GM18858 (cell line): ENCODE data around the gene GMFB.

Experiments used
- ATAC-seq: cut with Tn5 transposase; IDR thresholded peaks from one replicate; pipeline ENCODE4 v1.9.1; 2021; ENCODE audit not compliant: unreplicated experiment

The GMFB gene

DNA sequence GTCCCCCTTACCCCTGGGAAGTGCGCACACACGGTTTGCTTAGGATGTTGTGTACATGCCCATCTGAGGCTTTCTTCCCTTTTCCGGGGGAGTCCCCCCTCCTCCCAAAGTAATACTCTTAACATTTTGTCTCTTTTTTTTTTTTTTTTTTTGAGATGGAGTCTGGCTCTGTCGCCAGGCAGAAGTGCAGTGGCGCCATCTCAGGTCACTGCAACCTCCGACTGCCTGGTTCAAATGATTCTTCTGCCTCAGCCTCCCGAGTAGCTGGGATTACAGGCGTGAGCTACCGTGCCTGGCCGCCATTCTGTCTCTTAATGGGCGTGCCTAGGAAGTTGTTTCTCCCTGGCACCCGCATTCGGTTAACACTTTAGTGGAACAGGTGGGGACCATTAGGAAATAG, 4.5 kb upstream of the GMFB start:
- no peak for ATAC-seq

DNA sequence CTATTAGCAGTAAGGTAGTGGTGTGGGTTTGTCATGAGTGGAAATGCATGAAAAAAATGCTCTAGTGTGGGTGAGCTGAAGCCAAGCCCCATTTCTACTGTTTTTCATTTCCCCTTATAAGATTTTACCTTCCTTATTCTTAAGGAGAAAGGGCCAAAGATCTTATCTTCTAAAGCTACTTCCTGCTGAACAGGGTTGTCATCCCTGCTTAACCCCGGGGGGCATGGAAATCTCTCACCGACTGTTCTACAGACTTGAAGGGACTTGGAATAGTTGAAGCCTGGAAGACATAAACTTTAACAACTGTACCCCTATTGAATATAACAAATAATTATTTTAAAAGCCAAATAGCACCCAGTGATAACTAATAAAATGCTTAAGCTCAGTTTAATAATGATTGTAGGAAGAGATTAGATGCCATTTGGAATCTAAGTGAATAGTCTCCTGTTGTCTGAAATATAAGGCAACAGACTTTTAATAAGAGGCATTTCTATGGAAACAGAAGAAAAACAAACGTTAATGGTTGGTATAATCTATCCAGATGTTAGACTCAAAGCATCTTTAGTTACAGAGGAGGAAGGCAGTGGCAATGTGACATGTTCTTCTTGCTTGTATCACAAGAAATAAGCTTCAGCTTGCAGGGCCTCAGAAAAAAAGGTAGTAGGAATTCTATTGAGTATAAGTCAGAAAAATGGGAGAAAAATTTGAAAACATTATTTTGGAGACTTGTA, 1.8 kb upstream of the GMFB start:
- no peak for ATAC-seq

DNA sequence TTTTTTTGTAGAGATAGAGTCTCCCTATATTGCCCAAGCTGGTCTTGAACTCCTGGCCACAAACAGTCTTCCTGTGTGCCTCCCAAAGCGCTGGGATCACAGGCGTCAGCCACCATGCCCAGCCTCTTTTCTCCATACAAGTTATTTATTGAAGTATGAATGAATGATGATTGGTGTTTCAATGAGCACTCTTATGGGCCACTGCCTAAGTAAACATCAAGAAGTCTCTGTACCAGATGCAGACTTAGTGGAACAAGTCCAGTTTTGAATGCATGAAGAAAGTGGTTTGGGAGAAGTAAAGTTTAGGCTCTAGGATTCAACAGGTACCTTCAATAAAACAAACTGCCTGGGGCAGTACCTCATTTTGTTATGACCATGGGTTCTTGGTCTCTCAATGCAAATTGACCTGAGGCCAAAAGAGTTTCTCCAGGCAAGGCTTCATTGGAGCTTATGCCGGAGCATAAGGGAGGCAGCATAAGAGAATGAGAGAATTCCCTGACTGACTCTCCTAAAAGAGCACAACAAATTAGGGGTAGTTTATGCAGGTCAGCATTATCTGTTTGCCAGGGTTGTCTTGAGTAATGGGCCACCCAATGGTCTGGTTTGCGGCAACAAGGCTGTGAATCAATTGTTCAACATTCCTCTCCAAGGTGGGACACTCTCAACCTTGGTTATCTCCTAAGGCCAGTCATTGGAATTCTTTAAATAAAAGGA, 1.1 kb upstream of the GMFB start:
- ATAC-seq = no peak

DNA sequence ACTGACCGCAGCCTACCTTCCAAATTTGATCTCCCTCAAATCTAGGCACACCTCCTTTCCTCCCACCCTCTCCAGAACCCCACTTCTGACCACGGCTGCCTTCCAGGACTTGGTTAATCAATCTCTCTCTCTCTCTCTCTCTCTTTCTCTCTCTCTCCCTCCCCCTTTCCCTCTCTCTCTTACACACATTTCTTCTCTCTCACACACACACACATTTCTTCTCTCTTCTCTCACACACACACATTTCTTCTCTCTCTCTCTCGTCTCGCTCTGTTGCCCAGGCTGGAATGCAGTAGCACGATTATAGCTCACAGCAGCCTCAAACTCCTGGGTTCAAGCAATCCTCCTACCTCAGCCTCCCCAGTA, 521 bp upstream of the GMFB start:
- ATAC-seq = no peak

DNA sequence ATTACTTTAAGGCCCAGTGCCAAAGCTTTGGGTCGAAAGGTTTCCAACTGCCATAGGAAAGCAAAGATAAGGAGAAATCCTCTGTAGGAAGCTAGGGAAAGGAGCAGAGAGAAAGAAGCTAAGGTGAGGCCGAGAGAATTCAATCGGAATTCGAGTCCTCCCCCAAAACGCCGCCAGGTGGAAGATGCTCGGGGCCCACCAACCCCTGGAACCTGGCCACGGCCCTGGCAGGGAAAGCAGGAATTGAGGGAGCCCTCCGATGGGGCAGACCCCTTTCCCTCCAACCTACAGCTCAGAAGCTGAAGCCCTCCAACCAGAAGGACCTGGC, 498 bp downstream of the GMFB start:
- no peak for ATAC-seq

DNA sequence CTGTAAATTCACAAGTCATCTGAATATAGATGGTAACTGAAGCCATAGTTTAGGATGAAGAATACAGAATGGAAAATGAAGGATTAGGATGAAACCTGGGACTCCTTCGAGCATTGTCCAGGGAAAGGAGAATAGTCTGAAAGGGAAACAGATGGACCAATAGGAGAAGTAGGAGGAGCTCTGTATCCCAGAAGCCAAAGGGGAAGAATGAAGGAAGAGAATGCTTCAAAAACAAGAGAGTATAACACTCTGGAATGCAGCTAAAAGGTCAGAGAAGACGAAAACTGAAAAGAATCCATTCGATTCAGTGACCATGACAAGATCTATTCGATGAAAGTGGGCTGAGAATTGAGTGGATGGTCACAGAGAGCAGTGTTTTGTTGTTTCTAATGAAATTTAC, 1.0 kb downstream of the GMFB start:
- no peak for ATAC-seq

DNA sequence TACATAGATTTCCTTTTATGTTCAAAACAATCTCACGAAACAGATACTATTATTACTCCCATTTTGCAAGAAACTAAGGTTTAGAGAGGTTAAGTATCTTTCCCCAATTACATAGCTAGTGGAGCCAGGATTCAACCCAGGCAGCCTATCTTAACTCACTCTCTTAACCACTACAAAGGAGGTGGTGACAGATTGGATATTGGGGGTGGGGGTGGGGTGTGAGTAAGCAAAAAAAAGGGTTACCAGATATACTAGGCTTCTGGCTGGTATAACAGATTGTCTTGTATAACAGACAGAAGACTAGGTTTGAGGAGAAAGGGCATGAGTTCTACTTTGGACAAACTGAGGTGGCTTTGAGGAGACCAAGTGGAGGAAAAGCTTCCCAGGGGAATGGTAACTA, 2.1 kb downstream of the GMFB start:
- ATAC-seq = no peak

DNA sequence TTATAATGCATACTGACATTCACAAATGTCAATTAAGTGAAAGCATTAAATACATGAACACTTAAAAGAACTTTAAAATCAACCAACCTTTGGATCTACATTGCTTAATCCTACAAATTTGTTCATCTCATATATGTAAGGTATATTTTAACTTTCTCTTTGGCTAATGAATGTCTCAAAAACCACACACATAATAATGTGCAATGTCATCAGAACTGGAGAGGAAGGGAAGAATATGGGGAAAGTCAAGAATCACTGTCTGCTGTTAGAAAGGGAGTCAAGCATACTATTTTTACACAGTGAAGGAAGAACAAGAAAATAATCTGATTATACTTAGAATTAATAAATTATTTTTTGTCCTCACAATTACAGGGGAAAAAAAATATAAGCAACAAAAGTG, 4.9 kb downstream of the GMFB start:
- ATAC-seq = no peak

DNA sequence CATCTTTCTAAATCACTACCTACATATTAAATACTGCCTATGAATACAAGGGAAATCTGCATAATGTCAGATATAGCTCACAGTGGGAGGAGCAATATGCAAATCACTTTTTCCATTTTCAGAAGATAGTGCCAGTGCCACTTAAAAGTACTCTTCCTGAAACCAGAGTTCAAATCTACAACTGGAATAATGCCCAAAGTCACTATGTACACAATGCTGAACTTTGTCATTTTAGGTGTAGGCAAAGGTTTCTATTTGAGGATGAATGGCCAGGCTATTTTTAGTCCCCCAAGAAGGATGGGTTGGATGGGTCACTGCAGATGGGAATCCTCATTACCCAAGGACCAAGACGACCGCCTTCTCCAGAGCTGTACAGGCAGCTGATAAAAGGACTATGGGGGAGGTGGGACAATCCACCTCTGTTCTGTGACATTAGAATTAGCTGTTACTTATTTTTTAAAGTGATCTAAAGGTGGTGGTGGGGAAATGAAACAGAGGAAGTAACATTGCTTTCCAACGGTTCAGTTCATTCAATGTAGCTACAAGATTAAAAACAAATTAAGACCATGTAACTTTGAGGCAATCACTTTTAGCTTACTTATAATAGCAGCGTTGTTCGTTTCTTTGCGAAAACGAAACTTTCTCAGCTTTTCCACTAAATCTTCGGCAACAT, 5.6 kb downstream of the GMFB start:
- ATAC-seq = no peak

DNA sequence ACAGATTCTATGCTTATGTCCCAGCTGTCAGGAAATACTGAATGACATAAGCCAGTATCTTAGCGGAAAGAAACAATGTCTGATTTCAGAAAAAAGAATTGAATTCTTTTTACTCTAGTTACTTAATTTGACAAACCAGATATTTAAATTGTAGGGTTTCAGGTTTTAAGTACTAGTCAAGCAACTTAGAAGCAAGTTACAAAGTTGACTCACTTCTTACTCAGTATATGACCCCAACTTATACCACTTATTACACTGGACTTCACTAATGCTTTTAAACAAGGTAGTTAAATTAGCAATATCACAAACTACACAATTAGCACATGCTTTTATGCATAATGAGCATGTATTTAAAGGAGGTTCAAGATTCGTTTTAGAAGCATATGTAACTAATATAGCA, 7.1 kb downstream of the GMFB start:
- no peak for ATAC-seq

DNA sequence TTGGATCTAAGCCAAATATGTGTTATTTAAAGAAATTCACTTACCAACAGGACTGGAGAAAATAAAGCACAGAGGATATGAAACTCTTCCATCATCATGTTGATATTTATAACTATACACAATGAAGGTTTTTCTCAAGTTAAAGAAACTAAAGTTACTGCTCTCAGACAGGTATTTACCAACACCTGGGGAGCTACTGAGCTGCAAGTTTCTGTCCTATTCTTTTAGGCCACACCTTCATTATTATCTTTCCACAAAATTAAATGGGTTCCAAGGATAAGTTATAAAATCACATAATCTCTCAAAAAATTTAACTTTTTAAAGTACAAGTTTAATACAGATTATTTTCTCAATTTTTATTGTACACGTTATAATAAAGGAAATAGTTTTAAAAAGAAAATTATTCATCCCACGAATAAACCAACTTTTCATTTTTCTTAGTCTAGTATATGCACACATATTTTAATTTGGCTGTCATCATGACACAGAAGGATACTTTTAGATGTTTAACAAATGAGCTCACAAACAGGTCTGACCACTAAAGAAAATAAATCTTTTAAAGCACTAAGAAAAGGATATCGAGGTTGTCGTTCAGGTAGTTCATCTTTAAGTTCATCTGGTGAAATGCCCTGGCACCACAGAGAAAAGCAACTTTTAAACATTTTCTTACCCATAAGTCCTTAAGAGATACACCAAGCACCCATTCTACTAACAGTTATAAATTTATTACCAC, 7.8 kb downstream of the GMFB start:
- ATAC-seq = no peak

DNA sequence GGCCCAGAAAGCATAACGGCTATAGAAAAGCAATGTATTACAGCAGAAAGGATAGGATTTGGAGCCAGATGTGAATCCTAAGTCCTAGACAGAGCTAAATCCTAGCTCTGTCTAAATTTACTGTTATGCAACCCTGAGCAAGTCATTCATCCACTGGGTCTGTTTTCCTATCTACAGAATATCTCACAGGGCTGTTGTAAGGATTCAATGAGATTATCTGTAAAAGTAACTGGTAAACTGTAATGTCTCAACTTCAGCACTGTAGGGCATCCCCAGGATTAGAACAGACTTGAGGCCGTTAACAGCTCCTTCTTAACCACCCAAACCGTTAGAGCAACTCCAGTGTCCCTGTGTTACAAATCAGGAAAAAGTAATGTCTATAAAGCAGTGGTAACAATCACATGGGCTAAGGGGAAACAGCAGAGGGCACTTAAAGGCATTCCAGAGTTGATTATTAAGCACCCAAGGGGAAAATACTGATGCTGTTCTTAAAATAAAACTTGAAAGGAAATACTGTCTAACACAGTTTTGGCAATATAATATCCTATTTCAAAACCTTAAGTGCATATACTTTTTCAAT, 10.1 kb downstream of the GMFB start:
- no peak for ATAC-seq

DNA sequence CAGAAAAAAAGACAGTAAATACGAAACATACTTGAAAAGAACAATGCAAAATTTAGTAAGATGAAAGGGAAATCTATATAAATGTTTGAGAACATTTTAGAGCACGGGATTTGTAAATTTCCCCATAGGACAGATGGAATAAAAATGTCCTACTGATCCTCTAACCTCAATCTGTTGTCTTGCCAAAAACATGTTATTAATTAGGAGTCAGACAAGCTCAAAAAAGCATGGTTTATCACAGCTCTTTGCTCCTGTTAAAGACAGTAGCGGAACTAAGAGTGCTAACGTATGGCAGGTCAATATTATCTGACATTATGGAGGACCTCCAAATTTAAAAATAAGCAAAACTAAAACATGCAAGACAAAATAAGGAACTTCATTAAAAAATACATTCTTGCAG, 12.9 kb downstream of the GMFB start:
- ATAC-seq = no peak

DNA sequence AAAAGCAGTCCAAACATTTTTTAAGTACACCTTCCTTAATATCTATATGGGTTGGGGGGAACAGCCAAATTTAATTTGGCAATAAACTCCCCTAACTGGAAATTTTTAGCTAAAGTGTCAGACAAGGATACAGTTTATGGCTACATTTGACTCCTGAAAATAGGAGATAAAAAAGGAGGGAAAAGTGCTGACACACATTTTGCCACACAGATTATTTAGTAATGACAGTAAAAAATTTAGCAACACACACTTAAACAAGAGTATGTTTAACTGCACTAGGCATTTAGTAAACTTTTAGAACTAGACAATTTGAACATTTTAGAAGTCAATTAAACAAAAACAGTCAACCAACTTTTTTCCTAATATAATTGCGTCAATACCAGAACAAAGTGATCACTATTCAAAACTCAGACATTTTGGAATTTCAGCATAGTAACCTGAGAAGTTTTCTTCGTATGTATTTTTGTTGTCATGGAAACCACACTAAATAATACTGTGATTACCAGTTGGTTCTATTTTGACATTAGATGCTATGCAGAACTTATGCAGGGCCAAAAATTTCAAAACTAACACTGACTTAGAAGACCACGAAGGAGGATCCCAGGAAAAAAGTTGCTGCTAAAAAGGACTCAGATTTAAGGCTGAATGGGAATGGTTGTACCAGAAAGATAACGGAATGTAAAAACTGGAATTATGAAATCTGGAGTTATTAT, 13.4 kb downstream of the GMFB start:
- ATAC-seq = no peak

DNA sequence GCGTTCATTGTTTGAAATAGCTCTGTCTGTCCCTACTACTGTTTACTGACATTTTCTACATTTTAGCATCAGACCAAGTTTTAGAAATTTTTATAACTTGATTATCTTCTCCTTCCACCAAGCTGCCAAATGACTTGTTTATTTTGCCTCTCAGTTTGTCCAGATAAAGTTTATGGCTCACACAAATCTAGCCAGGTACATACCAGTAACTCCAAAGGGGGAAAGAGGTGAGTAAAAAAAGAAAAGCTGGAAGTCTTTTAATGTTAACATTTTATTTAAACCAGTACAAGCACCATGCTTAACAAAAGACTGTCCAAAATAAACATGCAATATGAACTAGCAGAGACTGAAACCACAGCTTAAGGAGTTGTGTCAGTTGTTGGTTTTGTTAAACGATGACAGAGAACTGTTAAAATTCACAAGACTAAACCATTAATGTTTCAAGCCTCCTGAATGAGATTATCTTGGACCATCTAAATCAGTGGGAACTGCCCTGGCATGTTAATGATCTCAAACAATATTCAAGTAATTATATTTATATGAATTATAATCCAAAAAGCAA, 14.5 kb downstream of the GMFB start:
- ATAC-seq = no peak

DNA sequence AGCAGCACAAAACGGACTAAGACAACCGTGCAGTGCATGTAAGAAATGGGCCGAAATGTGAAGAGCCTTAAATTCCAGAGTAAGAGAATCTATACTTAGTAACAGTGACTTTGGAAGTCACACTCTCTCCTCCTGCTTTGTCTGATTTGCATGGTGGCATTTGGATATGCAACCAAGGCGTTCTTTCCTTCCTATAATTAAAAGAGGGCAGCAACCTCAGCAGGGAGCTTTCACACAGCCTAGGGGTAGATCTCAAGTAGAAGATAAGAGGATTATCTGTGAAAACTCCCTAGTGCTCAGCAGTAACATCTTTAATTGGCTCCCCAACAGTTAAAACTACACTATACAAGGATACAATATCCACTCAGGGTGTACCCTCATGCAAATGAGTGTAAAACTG, 16.5 kb downstream of the GMFB start:
- ATAC-seq = no peak

DNA sequence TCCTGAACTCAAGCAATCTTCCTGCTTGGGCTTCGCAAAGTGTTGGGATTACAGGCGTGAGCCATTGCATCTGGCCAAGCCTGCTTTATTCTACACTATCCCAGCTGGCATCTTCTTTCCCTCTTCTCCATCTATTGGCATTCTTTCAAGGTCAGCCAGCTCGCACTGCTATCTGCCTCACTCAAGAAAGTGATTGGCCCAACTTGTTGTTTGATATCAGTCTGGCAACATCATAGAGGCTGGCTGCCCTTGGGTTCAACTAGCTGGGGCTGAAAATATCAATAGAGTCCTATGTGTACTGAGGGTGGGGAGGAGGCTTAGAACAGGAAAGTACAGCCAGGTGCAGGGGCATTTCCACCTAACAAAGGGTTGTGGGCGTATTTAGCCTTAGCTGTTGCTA, 17.1 kb downstream of the GMFB start:
- no peak for ATAC-seq

DNA sequence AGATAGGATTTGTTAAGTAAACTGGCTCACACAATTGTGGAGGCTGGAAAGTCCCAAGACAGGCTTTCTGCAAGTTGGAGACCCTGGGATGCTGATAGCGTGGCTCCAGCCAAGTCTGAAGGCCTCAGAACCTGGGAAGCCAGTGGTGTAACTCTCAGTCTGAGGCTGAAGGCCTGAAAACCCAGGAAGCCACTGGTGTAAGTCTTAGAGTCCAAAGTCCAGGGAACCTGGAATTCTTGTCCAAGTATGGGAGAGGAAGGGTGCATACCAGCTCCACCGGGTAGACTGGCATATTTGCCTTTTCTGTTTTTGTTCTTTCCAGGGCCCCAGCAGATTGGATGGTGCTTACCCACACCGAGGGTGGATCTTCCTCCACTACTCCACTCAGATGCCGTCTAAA, 18.1 kb downstream of the GMFB start:
- no peak for ATAC-seq

DNA sequence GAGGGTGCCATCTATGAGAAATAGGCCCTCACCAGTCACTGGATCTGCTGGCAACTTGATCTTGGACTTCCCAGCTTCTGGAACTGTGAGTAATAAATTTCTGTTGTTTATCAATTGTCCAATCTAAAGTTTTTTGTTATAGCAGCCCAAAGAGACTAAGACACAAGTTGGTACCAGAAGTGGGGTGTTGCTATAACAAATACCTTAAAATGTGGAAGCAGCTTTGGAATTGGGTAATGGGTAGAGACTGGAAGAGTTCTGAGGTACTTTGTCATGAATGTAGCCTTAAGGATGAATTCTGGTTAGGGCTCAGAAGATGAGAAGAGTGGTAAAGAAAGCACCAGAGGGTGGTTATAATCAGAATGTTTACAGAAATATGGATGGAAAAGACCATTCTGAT, 21.5 kb downstream of the GMFB start:
- no peak for ATAC-seq

DNA sequence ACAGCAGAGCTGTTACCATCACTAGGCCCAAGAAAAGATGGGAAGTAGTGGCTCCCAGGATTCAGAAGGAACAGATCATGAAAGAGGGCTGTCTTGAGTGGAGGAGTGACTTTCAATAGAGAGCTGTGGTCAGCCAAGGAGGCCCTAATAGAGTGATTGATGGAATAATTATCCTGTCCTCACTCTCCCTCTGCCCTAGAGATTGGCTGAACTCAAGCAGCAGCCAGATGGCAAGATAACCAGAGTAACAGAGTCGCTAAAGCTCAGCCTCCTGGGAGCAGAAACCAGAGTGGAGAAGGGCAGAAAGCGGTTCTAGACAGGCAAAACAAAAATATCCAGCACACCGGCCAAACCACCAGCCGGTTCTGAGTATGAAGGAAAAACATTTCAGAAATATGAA, 23.1 kb downstream of the GMFB start:
- ATAC-seq = no peak

DNA sequence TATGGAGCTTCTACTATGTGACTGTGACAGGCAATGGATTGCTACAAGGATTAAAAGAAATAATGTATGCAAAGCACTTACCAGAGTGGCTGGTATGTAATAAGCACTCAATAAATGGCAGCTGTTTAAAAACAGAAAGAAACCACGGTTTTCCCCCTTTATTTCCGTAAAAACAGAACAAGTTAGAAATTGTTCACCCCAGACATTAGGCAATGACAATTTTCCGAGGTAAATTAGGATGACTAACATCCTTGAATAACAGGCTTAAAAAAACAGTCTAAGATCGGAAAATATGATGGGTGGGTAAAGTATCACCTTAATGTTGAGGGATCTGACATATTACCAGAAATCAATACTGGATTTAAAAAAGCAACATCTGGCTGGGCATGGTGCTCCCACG, 26.7 kb downstream of the GMFB start:
- no peak for ATAC-seq
